Stimulated activated CD8-positive, alpha-beta memory T cell treated with anti-CD3 and anti-CD28 coated beads, Interleukin-15, amount 100 ng/mL, for 1 hour (primary cell): Measurements from ENCODE around the gene SIK3.
"Not testable (repeated sequence)": the region's sequence is repeated elsewhere in the genome, so short reads cannot be mapped to it uniquely, and the experiment has no call there.

Source experiments
- DNase-seq: peaks from one replicate; pipeline ENCODE4 v3.0.0-alpha.2; 2020; ENCODE audit warnings: low read depth

Gene SIK3

GRCh38 chr11:117098269-117099232 is at the start of gene SIK3:
TSS of gene SIK3 (minus strand) at chr11:117098428. CDS start at chr11:117098415, 13 bp downstream.
- peak; percentile 83 for DNase-seq

- DNase-seq, result no peak
These were observed 48.3 kb upstream of the SIK3 start for GRCh38 chr11:117146521-117146920.

- no peak for DNase-seq
These were observed 47.1 kb upstream of the SIK3 start for GRCh38 chr11:117145393-117145761.

- DNase-seq, result no peak
These were observed 46.5 kb upstream of the SIK3 start for GRCh38 chr11:117144477-117145392.

GRCh38 chr11:117143871-117144476 is 45.7 kb upstream of the SIK3 start, which contains the start of gene PAFAH1B2:
TSS of gene PAFAH1B2 (plus strand) at chr11:117144287. CDS start at chr11:117152448, 8,161 bp downstream.
- DNase-seq, result peak; percentile 93

GRCh38 chr11:117143390-117143789 is 45.2 kb upstream of the SIK3 start:
- no peak for DNase-seq

GRCh38 chr11:117137223-117138086 is 39.2 kb upstream of the SIK3 start:
- not testable (repeated sequence) for DNase-seq

GRCh38 chr11:117134979-117135378 is 36.8 kb upstream of the SIK3 start:
- DNase-seq, result not testable (repeated sequence)

- no peak for DNase-seq
These were observed 36.2 kb upstream of the SIK3 start for GRCh38 chr11:117134431-117134830.

GRCh38 chr11:117130879-117131278 is 32.7 kb upstream of the SIK3 start:
- DNase-seq, result no peak

GRCh38 chr11:117130396-117130795 is 32.2 kb upstream of the SIK3 start:
- DNase-seq, result not testable (repeated sequence)

- no peak for DNase-seq
These were observed 30.1 kb upstream of the SIK3 start for GRCh38 chr11:117128289-117128688.

- DNase-seq, result no peak
These were observed 29.1 kb upstream of the SIK3 start for GRCh38 chr11:117127171-117127901.

- DNase-seq, result no peak
These were observed 28.2 kb upstream of the SIK3 start for GRCh38 chr11:117126223-117126965.

- DNase-seq, result no peak
These were observed 24.3 kb upstream of the SIK3 start for GRCh38 chr11:117122556-117122955.

GRCh38 chr11:117121176-117121575 is 22.9 kb upstream of the SIK3 start:
- DNase-seq, result no peak

GRCh38 chr11:117117681-117118080 is 19.5 kb upstream of the SIK3 start:
- DNase-seq, result no peak

GRCh38 chr11:117112939-117113338 is 14.7 kb upstream of the SIK3 start:
- not testable (repeated sequence) for DNase-seq

GRCh38 chr11:117112497-117112896 is 14.3 kb upstream of the SIK3 start:
- not testable (repeated sequence) for DNase-seq
